ENCODE measurements around the gene NPAS3.

- TF ChIP-seq CTCF (IDR thresholded peaks at IDR 0.05) (no peak), RFX5 (IDR thresholded peaks at IDR 0.05) (no peak), POLR2A (IDR thresholded peaks at IDR 0.05; ENCODE audit: low read length) (no peak), ZC3H11A (IDR thresholded peaks at IDR 0.05) (no peak), CHD2 (IDR thresholded peaks at IDR 0.05; ENCODE audit: low read length, partially characterized antibody) (no peak), EP300 (IDR thresholded peaks at IDR 0.05) (no peak), ATOH8 (CRISPR knock-in tag; IDR thresholded peaks at IDR 0.05; ENCODE audit: low read depth) (no peak), HMGXB4 (CRISPR knock-in tag; IDR thresholded peaks at IDR 0.05; ENCODE audit: borderline replicate concordance) (no peak), REST (IDR thresholded peaks at IDR 0.05) (no peak), RAD21 (conservative IDR thresholded peaks at IDR 0.05 in 1 of 2, IDR thresholded peaks at IDR 0.05 in 1 of 2) (no peak), KDM5A (IDR thresholded peaks at IDR 0.05) (no peak), MAX (IDR thresholded peaks at IDR 0.05) (no peak)
These were observed 895.2 kb downstream of the NPAS3 start for GRCh38 chr14:33833706-33834465.

All from A549 (cell line).